Measurements from ENCODE around the gene GNAQ. TPM values are rescaled to one million over a fixed set of nuclear protein-coding genes. Genes with fewer than 3 reads are reported as not detected.

Gene GNAQ
- total RNA-seq, 1 donor from 2014 or later = 21.3 TPM

- peak; percentile 83 for DNase-seq (ENCODE audit: low read depth)
- no peak overlapping the region for H3K4me3 ChIP-seq (ENCODE audit: low read depth, low read length)
- no peaks in the 10 kb centered on the region for H3K36me3 ChIP-seq (ENCODE audit: control insufficient read depth, insufficient read depth, low read length)
- no peak for FAIRE-seq
- H3K27me3 ChIP-seq (ENCODE audit: control insufficient read depth, insufficient read depth, low read length) = no peaks in the 10 kb centered on the region
- peak; percentile 59 for TF ChIP-seq CTCF (IDR thresholded peaks at IDR 0.05; ENCODE audit: insufficient read depth, low read length, severe bottlenecking)
Measured at GRCh38 chr9:77977210-77977611, 54.4 kb downstream of the GNAQ start.

GRCh38 chr9:77975806-77976205 lies 55.8 kb downstream of the GNAQ start:
- DNase-seq (ENCODE audit: low read depth) (no peak), FAIRE-seq (no peak)
- no peak for TF ChIP-seq CTCF (IDR thresholded peaks at IDR 0.05; ENCODE audit: insufficient read depth, low read length, severe bottlenecking)
- H3K27me3 ChIP-seq (ENCODE audit: control insufficient read depth, insufficient read depth, low read length) = no peaks in the 10 kb centered on the region
- no peaks in the 10 kb centered on the region for H3K36me3 ChIP-seq (ENCODE audit: control insufficient read depth, insufficient read depth, low read length)
- no peak overlapping the region for H3K4me3 ChIP-seq (ENCODE audit: low read depth, low read length)

- Histone ChIP-seq H3K36me3 (ENCODE audit: control insufficient read depth, insufficient read depth, low read length) (no peaks in the 10 kb centered on the region), H3K4me3 (ENCODE audit: low read depth, low read length) (no peak overlapping the region), H3K27me3 (ENCODE audit: control insufficient read depth, insufficient read depth, low read length) (no peaks in the 10 kb centered on the region)
- TF ChIP-seq CTCF (IDR thresholded peaks at IDR 0.05; ENCODE audit: insufficient read depth, low read length, severe bottlenecking) = no peak
- FAIRE-seq (no peak), DNase-seq (ENCODE audit: low read depth) (no peak)
Measured at GRCh38 chr9:77975036-77975435, 56.6 kb downstream of the GNAQ start.

GRCh38 chr9:77974434-77974833 lies 57.2 kb downstream of the GNAQ start:
- no peak overlapping the region for H3K4me3 ChIP-seq (ENCODE audit: low read depth, low read length)
- TF ChIP-seq CTCF (IDR thresholded peaks at IDR 0.05; ENCODE audit: insufficient read depth, low read length, severe bottlenecking) = no peak
- no peaks in the 10 kb centered on the region for H3K36me3 ChIP-seq (ENCODE audit: control insufficient read depth, insufficient read depth, low read length)
- no peaks in the 10 kb centered on the region for H3K27me3 ChIP-seq (ENCODE audit: control insufficient read depth, insufficient read depth, low read length)
- FAIRE-seq = no peak
- no peak for DNase-seq (ENCODE audit: low read depth)

GRCh38 chr9:77969083-77969482 lies 62.5 kb downstream of the GNAQ start:
- TF ChIP-seq CTCF (IDR thresholded peaks at IDR 0.05; ENCODE audit: insufficient read depth, low read length, severe bottlenecking) = no peak
- DNase-seq (ENCODE audit: low read depth) (no peak), FAIRE-seq (no peak)
- Histone ChIP-seq H3K27me3 (ENCODE audit: control insufficient read depth, insufficient read depth, low read length) (no peaks in the 10 kb centered on the region), H3K36me3 (ENCODE audit: control insufficient read depth, insufficient read depth, low read length) (no peaks in the 10 kb centered on the region), H3K4me3 (ENCODE audit: low read depth, low read length) (no peak overlapping the region)

- no peak for FAIRE-seq
- H3K36me3 ChIP-seq (ENCODE audit: control insufficient read depth, insufficient read depth, low read length) = no peaks in the 10 kb centered on the region
- no peak for TF ChIP-seq CTCF (IDR thresholded peaks at IDR 0.05; ENCODE audit: insufficient read depth, low read length, severe bottlenecking)
- H3K4me3 ChIP-seq (ENCODE audit: low read depth, low read length) = no peak overlapping the region
- no peaks in the 10 kb centered on the region for H3K27me3 ChIP-seq (ENCODE audit: control insufficient read depth, insufficient read depth, low read length)
- DNase-seq (ENCODE audit: low read depth) = no peak
Measured at GRCh38 chr9:77968506-77968905, 63.1 kb downstream of the GNAQ start.

All from bronchial epithelial cell (primary cell).